Activated T-helper 1 cell treated with Interleukin-2 at 50 U/mL for 16 hours (primary cell): ENCODE data around the gene TBC1D1.

Experiments
- DNase-seq: peaks from one replicate; pipeline ENCODE4 v3.0.0-alpha.2; 2020; ENCODE audit warnings: low read depth

Gene TBC1D1

DNA sequence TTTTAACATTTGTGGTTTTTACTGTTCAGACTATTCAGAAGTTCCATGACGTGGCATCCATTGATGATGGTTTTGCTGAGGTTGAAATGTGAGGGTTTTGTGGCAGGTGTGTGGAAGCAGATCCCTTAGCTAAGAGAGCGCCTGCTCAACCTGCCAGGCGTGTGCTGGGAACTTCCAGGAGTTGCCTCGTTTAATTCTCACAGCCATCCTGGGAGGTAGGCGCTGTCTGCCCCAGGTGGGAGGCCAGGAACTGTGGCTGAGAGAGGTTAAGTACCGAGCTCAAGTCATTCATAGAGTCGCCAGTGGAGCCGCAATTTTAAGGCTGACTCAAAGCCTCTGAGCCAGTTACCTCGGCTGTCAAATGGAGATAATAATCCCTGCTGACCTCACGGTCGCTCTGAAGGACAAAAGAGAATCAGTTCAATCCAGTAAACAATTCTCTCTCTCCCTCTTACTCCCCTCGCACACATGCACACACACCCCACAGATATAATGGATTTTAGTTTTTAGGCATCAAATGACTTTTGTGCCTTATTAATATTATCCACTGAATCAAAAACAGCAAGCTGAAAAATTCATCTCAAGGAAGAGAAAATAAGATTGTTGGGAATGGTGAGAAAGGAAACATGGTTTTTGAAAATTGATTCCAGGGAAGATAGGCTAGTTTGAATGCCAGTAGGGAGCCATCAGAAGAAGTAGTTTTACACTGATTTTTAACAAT is 240.6 kb downstream of the TBC1D1 start:
- DNase-seq, result peak; percentile 42

DNA sequence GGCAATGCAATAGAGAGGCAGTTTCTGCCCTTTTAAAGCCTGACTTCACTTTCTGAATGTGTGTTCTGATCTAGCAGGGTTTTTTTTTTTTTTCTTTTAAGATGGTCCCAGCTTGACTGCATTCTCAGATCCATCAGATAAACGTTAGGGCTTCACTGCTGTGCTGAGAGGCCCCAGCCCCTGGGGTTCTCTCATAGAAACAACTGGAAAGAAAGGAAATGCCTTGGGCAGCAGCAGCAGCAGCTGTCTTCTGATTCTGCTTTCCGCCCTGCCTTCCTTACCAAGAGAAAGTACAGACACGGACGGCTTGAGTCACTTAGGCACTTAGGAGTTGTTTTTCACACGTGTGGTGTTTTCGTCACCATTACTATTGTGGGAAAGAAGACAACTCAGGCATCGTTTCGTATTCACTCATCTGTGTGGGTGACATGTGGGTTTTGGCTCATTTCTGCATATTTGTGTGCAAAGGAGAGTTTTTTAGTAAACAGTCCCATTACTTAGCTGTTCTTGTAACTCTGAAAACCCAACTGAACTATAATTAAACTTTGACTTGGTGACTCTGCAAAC is 241.3 kb downstream of the TBC1D1 start:
- peak; percentile 33 for DNase-seq

DNA sequence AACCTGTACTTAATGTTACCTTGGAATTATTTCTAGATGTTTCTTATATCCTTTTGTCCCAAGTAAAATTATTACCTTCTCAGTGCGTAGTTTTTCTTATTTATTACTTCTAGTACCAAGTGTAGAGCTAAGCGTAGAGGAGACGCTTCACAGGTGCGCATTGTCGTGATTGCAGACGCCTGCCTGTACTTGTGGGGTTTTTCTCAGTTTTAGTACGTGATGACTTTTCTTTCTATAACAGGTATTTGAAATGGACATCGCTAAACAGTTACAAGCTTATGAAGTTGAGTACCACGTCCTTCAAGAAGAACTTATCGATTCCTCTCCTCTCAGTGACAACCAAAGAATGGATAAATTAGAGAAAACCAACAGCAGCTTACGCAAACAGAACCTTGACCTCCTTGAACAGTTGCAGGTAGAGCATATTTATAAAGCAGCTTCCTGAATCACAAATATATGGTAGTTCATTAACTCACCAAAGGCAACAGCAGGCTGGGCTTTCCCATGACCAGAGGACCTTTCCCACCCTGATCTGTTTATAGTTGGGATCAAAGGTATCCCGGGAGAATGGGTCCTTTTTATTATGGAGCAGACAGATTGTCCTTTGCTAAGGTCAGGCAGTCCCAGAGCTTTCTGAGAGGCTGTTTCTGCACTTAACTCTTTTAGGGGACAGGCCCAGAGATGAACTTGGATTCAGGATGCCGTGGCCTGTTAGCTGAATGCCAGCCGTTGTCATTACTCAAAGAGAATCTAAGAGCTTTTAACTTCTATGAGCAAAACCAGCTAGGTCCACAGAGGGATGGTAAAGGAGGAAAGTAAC is 242.2 kb downstream of the TBC1D1 start:
- DNase-seq, result no peak

DNA sequence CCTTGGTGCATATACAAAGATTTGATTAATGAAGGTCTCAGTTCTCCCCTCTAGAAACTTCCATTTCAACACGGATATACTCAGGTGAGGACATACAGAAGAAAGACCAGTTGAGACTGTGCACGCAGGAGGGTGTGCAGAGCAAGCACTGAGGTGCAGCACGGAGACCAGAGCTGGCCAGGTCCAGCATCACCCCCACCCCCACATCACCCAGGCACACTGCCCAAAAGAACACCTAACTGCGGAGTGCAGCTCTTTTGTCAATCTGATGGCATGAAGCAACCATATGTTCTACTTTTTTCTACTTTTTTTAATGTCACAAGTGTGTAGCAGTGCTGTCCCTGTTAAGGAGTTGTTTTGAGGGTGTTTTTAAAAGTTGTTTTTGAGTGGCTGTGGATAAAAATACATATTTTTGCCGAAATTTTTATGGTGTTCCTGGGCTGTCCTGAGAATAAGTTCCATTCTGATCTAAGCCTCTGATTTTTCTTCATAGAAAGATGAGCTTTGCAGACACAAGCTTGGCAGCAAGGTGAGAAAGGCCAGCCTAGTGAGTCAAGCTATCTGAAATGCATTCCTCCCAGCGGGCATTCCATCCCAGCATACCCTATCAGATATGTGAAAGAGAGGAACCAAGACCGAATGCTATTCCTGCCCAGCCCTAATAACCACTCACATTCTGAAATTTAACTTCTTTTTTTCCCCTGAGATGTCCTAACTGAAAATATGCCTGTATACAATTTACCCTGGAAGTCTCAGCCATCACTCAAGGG is 243.0 kb downstream of the TBC1D1 start:
- DNase-seq, result no peak

DNA sequence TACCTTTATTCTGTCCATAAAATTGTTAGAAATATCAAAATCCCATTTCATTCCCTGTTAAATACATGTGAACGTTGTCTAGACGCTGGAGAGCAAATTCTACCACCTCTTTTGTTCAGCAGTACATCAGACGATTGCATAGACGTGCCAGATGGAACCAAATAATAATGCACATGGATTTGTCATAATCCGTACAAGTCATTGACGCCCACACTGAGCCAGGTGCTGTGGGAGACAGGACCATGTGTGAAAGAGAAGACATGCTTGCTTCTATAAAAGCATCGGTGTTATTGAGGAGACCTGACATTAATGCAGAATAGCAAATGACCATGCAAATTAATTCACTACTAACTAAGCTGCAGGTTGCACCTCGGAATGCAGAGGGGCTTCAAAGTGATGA is 244.3 kb downstream of the TBC1D1 start:
- DNase-seq, result no peak

DNA sequence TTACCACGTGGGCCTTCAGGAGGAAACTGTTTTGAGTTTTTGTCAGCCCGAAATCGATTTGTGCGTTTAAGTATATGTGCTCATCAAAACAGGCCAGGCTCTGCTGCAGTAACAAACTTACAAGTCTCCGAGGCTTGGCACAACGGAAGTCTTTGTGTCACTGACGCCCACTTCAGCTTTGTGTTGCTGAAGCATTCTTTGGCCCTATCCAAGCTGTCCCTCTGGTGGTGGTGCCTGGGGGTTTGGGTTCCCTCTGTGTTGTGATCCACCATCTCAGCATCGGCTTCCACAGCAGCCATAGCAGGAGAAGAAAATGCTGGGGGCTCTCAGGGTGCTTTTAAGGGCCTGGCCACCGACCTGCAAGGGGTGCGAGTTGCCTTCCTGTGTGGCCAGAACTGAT is 245.7 kb downstream of the TBC1D1 start:
- no peak for DNase-seq

DNA sequence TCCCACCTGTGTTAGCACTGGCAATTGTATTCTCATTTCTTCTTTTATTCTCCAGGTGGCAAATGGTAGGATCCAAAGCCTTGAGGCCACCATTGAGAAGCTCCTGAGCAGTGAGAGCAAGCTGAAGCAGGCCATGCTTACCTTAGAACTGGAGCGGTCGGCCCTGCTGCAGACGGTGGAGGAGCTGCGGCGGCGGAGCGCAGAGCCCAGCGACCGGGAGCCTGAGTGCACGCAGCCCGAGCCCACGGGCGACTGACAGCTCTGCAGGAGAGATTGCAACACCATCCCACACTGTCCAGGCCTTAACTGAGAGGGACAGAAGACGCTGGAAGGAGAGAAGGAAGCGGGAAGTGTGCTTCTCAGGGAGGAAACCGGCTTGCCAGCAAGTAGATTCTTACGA is 246.2 kb downstream of the TBC1D1 start:
- DNase-seq, result no peak

DNA sequence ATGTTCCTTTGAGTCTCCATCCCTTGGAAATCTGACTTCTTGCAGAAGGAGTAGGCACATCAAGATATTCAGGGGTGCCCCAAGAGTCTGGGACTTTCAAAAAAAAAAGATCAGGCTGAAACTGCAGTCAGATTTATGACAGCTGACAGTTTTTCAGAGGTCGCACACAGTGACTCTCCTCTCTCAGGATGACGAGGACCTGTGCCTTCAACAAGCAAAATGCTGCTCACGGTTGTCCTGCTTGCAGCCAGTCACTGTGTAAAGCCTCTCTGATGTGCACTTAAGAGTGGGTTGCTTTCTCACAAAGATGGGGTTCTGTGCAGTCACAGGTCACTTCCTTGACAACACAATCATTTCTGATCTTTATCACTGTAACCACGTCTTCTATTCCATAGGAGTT is 247.5 kb downstream of the TBC1D1 start:
- DNase-seq, result no peak

DNA sequence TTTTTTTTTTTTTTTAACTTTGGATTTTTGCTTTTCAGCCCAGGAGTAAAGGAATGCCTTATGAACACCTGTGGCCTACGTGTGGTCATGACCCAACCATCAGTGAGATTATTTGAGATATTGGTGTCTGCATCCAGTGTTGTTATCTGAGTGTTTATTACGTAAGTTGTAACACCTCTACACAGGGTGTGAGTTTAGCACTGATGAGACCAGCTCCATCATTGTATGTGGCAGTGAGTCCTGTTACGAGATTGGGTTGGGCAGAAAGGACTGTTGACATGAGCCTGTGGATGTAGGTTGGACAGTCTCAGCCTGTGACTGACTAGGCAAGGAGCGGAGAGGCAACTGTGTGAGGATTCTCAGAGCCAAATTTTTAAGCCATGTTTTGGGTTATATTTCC is 248.3 kb downstream of the TBC1D1 start:
- DNase-seq, result no peak

DNA sequence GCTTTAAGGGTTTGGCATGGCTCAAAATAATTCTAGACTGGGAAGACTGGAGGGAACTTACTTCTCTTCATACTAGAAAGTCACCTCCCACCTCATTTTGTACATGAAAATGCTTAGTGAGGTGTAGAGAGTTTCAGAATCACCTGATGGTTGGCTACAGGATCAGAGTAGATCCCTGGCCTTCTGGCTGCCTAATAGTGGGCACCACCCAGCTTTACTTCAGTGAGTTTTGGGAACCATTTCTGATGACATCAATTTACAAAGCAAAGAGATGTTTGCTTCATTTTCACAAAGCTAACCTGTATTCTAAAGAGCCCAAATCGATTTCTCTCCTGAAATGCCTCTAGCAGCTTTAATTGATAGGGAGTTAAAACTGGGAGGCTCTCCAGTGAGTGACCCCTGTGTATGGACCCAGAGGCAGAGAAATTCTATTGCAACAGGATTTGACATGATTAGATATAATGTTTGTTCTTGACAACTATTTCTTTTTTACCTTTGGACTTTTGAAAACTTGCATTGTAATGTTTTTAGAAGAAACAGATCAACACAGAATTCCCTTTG is 249.8 kb downstream of the TBC1D1 start:
- no peak for DNase-seq

DNA sequence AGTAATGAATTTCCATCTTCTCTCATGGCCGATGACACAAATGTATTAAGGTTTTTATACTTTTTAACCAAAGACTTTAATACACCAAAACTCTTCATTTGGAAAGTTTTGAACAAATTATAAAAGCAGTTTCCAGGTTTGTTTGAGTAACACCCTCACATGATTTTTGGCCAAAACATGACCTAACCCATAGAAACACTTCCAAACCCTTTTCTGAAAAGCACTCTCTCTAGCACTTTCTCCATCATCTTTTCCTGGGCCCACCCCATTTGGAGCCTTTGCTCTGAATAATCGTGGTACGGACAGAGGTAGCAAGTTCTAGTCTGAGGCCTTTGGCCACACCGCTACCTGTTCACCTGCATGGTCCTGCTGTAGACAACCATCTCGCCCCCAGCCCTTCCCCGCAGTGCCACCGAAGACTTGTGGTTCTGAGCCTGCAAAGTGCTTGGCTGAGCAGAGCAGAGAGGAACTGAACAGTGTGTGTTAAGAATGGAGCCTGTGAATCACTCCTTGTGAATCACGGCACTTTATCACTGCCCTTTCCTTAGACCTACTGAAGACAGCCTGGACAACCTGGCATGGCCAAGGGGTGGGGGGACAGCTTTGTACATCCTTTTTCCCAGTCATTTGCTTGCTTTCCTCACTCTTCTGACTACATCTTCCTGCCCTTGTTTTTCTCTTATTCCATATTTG is 251.1 kb downstream of the TBC1D1 start:
- no peak for DNase-seq

DNA sequence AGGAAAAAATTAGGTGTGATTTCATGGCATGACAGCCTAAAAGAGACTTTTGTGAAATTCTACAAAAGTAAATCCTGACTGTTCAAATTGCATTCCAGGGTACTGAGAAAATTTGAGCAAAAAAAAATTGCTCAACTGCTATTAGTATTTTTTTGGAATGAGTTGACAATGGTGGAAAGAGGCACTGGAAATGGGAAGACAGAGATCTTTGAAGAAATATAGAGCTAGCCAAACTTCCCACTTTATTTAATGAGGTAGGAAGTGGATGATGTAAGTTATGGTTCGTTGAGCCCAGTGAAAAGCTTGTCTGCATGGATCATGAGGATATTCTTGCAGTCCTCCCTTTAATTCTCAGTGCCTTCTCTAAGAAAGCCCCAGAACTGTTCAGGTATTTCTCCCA is 253.1 kb downstream of the TBC1D1 start:
- no peak for DNase-seq

DNA sequence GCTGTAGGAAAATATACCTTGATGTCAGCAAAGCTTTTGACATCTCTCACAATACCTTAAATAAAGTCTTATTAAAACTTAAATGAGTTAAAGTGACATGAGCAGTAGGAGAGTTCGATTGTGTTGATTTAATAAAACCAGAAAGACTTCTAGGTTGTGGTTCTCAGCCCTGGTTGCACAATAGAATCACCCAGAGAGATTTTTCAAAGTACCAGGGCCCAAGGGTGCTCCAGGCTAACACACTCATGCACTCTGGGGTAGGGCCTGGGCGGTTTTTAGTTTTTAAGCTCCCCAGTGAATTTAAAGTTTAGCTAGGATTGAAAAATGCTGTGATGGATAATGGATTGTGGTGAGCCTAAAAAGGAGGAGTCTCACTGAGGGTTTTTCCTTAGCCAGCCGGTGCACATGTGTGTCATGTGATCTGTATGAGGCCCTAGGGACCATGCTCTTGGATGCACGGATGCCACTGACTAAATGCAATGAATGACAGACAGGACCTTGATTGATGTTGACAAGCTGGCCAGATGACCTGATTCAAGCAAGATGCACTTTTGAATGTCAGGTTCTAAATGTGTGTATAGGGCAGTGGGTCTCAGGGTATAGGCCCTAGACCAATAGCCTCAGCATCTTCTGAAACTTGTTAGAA is 254.3 kb downstream of the TBC1D1 start:
- no peak for DNase-seq

DNA sequence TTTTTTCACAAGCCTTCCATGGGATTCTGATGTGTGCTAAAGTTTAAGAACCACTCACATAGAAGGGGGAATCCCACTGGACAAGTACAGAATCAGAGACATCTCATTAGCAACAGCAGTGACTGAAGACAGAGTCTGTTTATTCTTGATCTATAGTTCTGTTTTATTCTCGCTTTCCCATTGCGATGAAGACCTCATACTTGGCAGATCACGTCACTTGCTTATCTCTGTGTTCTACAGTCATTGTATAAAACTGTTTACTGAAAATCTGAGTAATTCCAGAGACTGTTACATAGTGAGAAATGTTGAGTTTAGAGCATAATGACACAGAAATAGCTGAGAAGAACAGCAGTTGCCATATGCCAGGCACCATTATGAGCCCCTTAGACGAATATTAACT is 254.9 kb downstream of the TBC1D1 start:
- DNase-seq, result no peak

DNA sequence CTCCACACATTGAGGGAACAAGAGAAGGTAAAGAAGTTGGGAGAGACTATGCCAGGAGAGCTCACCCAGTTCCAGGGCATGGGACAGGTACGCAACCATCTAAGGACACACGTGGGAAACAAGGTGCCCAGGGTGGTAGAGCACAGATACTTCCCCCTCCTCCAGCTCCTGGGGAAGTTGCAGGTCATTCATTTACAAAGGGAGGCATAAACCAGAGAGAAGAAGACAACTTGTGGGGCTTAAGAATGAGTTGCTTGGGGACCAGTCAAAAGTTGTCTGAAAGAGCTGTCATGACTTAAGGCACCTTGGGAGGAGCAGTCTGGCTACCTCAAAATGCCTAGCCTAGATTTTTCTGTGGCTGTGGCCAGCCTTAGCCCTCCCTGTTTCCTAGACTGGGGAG is 255.5 kb downstream of the TBC1D1 start:
- no peak for DNase-seq

DNA sequence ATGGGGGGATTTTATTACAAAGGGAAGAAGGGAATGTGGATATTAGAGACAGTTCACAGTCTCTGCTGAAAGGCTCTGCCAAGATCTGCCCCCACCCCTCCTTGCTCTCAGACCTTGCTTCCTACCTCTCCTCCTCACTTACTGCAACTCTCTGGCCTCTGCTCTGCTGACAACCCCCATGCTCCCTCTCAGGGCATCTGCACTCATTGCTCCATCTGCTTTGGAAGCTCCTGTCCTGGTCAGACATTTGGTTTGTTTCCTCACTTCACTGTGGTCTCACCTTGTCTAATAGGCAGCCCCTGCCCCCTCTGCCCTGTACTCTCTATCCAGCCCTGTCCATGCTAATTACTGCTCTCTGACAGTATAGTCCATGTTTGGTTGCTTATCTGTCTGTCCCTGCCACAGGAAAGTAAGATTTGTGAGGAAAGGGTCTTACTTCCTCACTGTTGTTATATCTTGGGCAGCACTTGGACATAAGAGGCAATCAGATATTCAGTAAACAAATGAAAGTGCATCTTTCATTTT is 258.6 kb downstream of the TBC1D1 start:
- DNase-seq, result no peak

DNA sequence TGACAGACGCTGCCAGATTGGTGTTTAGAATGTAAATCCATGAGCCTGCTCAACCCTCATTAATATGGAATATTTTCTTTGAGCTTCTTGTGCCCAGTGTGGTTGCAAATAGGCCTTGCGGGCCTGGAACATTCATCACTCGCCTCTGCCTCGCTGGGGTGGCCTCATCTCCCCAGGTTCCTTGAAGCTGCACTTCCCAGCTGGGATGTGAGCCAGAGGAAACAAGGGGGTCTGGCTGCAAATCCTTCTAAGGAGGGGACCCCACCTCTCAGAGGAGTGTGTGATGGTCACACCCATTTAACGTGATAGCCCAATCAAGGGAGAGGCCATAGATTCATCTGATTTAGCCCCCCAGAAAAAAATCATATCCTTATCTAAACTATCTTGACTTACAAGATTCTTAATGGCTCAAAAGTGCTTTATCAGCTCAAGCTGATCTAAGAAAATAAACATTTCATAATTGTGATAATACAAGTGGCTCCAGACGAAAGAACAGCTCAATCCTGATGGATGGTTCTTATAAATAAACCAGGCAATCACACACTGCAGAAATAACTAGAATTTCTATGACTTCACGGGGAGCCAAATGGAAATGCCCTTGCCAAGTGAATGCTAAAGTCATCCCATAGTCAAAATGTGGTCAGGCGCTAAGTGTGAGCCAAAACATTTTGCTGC is 259.2 kb downstream of the TBC1D1 start:
- DNase-seq, result no peak

DNA sequence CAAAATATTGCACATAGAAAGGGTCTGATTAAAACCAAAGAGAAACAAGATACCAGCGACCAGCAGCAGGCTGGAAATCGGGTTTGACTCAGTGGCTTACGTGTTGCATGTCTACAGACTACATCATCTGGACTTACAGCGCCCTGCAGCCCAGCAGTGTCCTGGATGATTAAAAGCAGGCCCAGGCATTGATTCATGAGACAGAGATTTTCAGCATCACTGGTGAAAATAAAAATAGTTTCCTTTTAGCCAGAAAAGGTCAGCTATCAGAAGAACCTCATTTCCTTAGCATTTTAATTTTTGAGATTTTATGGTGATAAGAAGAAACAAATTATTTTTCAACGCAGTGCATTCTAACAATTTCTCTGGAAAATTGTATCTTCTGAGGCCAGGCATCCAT is 259.9 kb downstream of the TBC1D1 start:
- DNase-seq, result no peak

DNA sequence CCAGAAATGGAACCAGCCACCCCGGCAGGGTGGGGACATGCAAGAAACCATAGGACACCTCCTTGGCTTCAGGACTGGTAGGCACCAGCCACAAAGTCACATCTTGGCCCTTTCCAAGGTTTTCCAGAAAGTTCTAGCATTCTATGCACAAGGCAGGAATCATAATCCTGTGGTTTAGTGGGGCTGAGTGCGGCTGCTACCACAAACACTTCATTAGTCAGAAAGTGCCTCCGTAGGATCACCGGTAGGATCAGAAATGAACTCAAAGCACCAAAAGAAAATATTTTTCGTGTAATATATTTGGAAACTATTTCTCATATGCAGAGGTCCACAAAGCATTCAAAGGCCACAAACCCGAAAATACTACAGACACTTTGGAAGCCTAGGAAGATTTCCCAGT is 261.0 kb downstream of the TBC1D1 start:
- DNase-seq, result no peak

DNA sequence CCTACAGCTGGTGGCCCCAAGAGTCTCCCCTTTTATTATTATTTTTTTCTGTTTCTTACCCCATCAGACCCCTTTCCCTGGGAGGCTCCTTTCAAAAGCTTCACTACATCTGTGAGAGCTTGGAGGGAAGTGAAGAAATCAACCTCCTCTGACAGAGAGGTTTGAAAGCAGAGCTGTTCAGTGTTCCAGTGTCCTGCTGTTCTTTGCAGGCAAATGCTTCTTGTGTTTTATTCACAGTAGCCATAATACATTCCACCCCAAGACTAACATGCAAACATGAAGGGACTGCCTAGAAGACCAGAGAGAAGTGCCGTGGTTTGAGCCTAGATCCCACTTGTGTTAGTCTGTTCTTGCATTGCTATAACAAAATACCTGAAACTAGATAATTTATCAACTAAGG is 261.4 kb downstream of the TBC1D1 start:
- no peak for DNase-seq
